OCI-LY3 (cell line): ENCODE measurements around the gene NXT1.

Source experiments
- CTCF ChIP-seq: fragments of 200-600, 300-600 bp; sonication (generic); IDR thresholded peaks from 2 replicates; pipeline ENCODE4 v1.5.1; 2014; ENCODE audit warnings: antibody characterized with exemption, low read length, low read depth
- EZH2phosphoT487 ChIP-seq: fragments of 200-600 bp; shearing (Covaris generic); IDR thresholded peaks from 2 replicates; pipeline ENCODE4 v1.6.1; 2018; ENCODE audit warnings: antibody characterized with exemption, mixed run types, low read depth

GRCh38 chr20:23318347-23318746 is 32.2 kb upstream of the NXT1 start:
- TF ChIP-seq CTCF (no peak), EZH2phosphoT487 (no peak)
